ENCODE results near the gene RIMS3.

RIMS3 gene

GRCh38 chr1:40709802-40710278 is 44.4 kb upstream of the RIMS3 start:
- no peak for TF ChIP-seq MYC (IDR thresholded peaks at IDR 0.05; ENCODE audit: low read depth, low read length)
- TF ChIP-seq CTCF (IDR thresholded peaks at IDR 0.05; ENCODE audit: low read depth, low read length): no peak
- TF ChIP-seq MAX (IDR thresholded peaks at IDR 0.05; ENCODE audit: low read depth, low read length): no peak
- TF ChIP-seq POLR2A (IDR thresholded peaks at IDR 0.05; ENCODE audit: extremely low read depth, insufficient read length): no peak
- DNase-seq (ENCODE audit: low read depth): no peak
- H3K4me3 ChIP-seq (ENCODE audit: low read depth, low read length): no peak overlapping the region

- H3K4me3 ChIP-seq (ENCODE audit: low read depth, low read length): peak overlapping the region; percentile 2
- TF ChIP-seq MYC (IDR thresholded peaks at IDR 0.05; ENCODE audit: low read depth, low read length) (no peak), MAX (IDR thresholded peaks at IDR 0.05; ENCODE audit: low read depth, low read length) (peak; percentile 3; the same call in 1 of the 2 replicates), POLR2A (IDR thresholded peaks at IDR 0.05; ENCODE audit: extremely low read depth, insufficient read length) (peak; percentile 79)
- peak; percentile 77 for DNase-seq (ENCODE audit: low read depth)
Observed at GRCh38 chr1:40709100-40709801, 43.8 kb upstream of the RIMS3 start.

GRCh38 chr1:40708750-40709099 is 43.2 kb upstream of the RIMS3 start:
- DNase-seq (ENCODE audit: low read depth): no peak
- TF ChIP-seq POLR2A (IDR thresholded peaks at IDR 0.05; ENCODE audit: extremely low read depth, insufficient read length) (no peak), CTCF (IDR thresholded peaks at IDR 0.05; ENCODE audit: low read depth, low read length) (no peak)
- no peak overlapping the region for H3K4me3 ChIP-seq (ENCODE audit: low read depth, low read length)

GRCh38 chr1:40706626-40707025 is 41.1 kb upstream of the RIMS3 start:
- TF ChIP-seq MAX (IDR thresholded peaks at IDR 0.05; ENCODE audit: low read depth, low read length): no peak
- no peak for TF ChIP-seq MYC (IDR thresholded peaks at IDR 0.05; ENCODE audit: low read depth, low read length)
- no peak for TF ChIP-seq POLR2A (IDR thresholded peaks at IDR 0.05; ENCODE audit: extremely low read depth, insufficient read length)
- no peak for TF ChIP-seq CTCF (IDR thresholded peaks at IDR 0.05; ENCODE audit: low read depth, low read length)
- DNase-seq (ENCODE audit: low read depth): no peak
- no peak overlapping the region for H3K4me3 ChIP-seq (ENCODE audit: low read depth, low read length)

- no peak overlapping the region for H3K4me3 ChIP-seq (ENCODE audit: low read depth, low read length)
Observed at GRCh38 chr1:40704817-40705733, 39.6 kb upstream of the RIMS3 start.

More at GRCh38 chr1:40704817-40705733, 39.6 kb upstream of the RIMS3 start:
- DNase-seq (ENCODE audit: low read depth): no peak
- no peak for TF ChIP-seq CTCF (IDR thresholded peaks at IDR 0.05; ENCODE audit: low read depth, low read length)
- no peak for TF ChIP-seq POLR2A (IDR thresholded peaks at IDR 0.05; ENCODE audit: extremely low read depth, insufficient read length)
- no peak for TF ChIP-seq MAX (IDR thresholded peaks at IDR 0.05; ENCODE audit: low read depth, low read length)
- no peak for TF ChIP-seq MYC (IDR thresholded peaks at IDR 0.05; ENCODE audit: low read depth, low read length)

Measured in NB4 (cell line).